Measurements from ENCODE around the gene SLU7. TPM values are rescaled to one million over a fixed set of nuclear protein-coding genes. Genes with fewer than 3 reads are reported as not detected.

SLU7 gene
- total RNA-seq, 2 experiments from 2014 or later = 99.9 to 106 TPM

- Histone ChIP-seq H3K36me3 (ENCODE audit: insufficient read depth, low read length) (no peaks in the 10 kb centered on the region), H3K27me3 (ENCODE audit: control insufficient read depth in 1 of 2, insufficient read depth in 2 of 2, low read length in 2 of 2) (no peaks in the 10 kb centered on the region), H3K4me3 (ENCODE audit: low read length) (no peak overlapping the region), H3K9me3 (ENCODE audit: control insufficient read depth in 1 of 2, insufficient read depth in 1 of 2, low read length in 2 of 2) (no peaks in the 10 kb centered on the region), H3K4me1 (ENCODE audit: insufficient read depth, low read length) (peaks cover 12% of the 10 kb centered on the region), H3K27ac (ENCODE audit: low read depth in 1 of 2, low read length in 2 of 2) (no peak overlapping the region)
- Mint-ChIP-seq H3K9me3 (no peaks in the 10 kb centered on the region), H3K27ac (no peak overlapping the region), H3K36me3 (ENCODE audit: low read depth) (no peaks in the 10 kb centered on the region), H3K4me3 (no peak overlapping the region), H3K27me3 (peaks cover 3% of the 10 kb centered on the region), H3K4me1 (ENCODE audit: low read depth) (peaks cover 1% of the 10 kb centered on the region)
- CTCF ChIA-PET = no interaction called here
- TF ChIP-seq CTCF (IDR thresholded peaks at IDR 0.05) = no peak
- POLR2A ChIA-PET = no interaction called here
- ATAC-seq (ENCODE audit: poor library complexity) = no peak
- DNase-seq = no peak
- intact Hi-C loops (cut with DNase I, micrococcal nuclease) = no loop called here
Observed at GRCh38 chr5:160434022-160434531, 15.2 kb upstream of the SLU7 start.

GRCh38 chr5:160432787-160433186, 13.9 kb upstream of the SLU7 start:
- DNase-seq (no peak), ATAC-seq (ENCODE audit: poor library complexity) (no peak)
- peaks cover 3% of the 10 kb centered on the region for H3K4me1 ChIP-seq (ENCODE audit: insufficient read depth, low read length)
- H3K27ac Mint-ChIP-seq = no peak overlapping the region
- ChIA-PET CTCF (no interaction called here), POLR2A (no interaction called here)
- H3K4me3 ChIP-seq (ENCODE audit: low read length) = no peak overlapping the region
- intact Hi-C loops (cut with DNase I, micrococcal nuclease) = no loop called here
- H3K9me3 Mint-ChIP-seq = no peaks in the 10 kb centered on the region
- H3K27me3 Mint-ChIP-seq = peaks cover 3% of the 10 kb centered on the region
- no peak overlapping the region for H3K27ac ChIP-seq (ENCODE audit: low read depth in 1 of 2, low read length in 2 of 2)
- no peaks in the 10 kb centered on the region for H3K9me3 ChIP-seq (ENCODE audit: control insufficient read depth in 1 of 2, insufficient read depth in 1 of 2, low read length in 2 of 2)
- no peaks in the 10 kb centered on the region for H3K27me3 ChIP-seq (ENCODE audit: control insufficient read depth in 1 of 2, insufficient read depth in 2 of 2, low read length in 2 of 2)
- no peaks in the 10 kb centered on the region for H3K4me1 Mint-ChIP-seq (ENCODE audit: low read depth)
- no peaks in the 10 kb centered on the region for H3K36me3 ChIP-seq (ENCODE audit: insufficient read depth, low read length)
- no peak for TF ChIP-seq CTCF (IDR thresholded peaks at IDR 0.05)
- H3K36me3 Mint-ChIP-seq (ENCODE audit: low read depth) = peaks cover 8% of the 10 kb centered on the region
- H3K4me3 Mint-ChIP-seq = no peak overlapping the region

DNA sequence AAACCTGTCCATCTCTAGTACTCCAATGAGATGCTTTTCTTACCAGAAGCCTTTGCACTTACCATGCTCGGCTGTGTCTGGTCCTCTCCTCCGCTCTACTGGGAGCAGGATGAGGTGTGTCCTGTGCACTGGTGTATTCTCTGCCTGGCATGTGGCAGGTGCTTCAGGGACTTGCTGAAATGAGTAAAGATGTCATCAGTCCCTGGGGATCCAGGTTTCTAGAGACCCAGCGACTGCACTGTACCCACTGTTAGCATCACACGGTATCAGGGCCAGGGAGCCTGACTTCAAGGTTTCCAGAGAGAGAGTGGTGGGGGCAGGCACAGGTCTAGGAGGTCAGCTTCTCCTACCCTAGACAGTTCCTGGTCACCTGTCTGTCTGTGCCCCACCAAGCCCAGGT, 13.3 kb upstream of the SLU7 start:
- DNase-seq (no peak), ATAC-seq (ENCODE audit: poor library complexity) (no peak)
- CTCF ChIA-PET = no interaction called here
- H3K36me3 ChIP-seq (ENCODE audit: insufficient read depth, low read length) = no peaks in the 10 kb centered on the region
- H3K27ac ChIP-seq (ENCODE audit: low read depth in 1 of 2, low read length in 2 of 2) = no peak overlapping the region
- peaks cover 3% of the 10 kb centered on the region for H3K4me1 ChIP-seq (ENCODE audit: insufficient read depth, low read length)
- H3K9me3 ChIP-seq (ENCODE audit: control insufficient read depth in 1 of 2, insufficient read depth in 1 of 2, low read length in 2 of 2) = no peaks in the 10 kb centered on the region
- H3K27me3 ChIP-seq (ENCODE audit: control insufficient read depth in 1 of 2, insufficient read depth in 2 of 2, low read length in 2 of 2) = no peaks in the 10 kb centered on the region
- POLR2A ChIA-PET = no interaction called here
- Mint-ChIP-seq H3K9me3 (no peaks in the 10 kb centered on the region), H3K27ac (no peak overlapping the region), H3K36me3 (ENCODE audit: low read depth) (peaks cover 8% of the 10 kb centered on the region), H3K4me3 (no peak overlapping the region), H3K4me1 (ENCODE audit: low read depth) (no peaks in the 10 kb centered on the region), H3K27me3 (peaks cover 3% of the 10 kb centered on the region)
- no peak overlapping the region for H3K4me3 ChIP-seq (ENCODE audit: low read length)
- intact Hi-C loops (cut with DNase I, micrococcal nuclease) = no loop called here
- no peak for TF ChIP-seq CTCF (IDR thresholded peaks at IDR 0.05)

Data from CD4-positive, alpha-beta T cell (primary cell).